GM12864 (cell line): Measurements from ENCODE around the gene MYH2.

Experiments
- DNase-seq: peaks from one replicate; pipeline ENCODE4 v3.0.0-alpha.2; 2011; ENCODE audit warnings: low read depth
- H3K4me3 ChIP-seq: 2 replicates; pipeline ENCODE4 v1.5.1; 2011; ENCODE audit warnings: mild to moderate bottlenecking, low read depth, low read length, control low read depth
- CTCF ChIP-seq: IDR thresholded peaks from 2 replicates; pipeline ENCODE4 v1.5.1; 2011; ENCODE audit warnings: low read depth, mild to moderate bottlenecking, moderate library complexity, low read length, control low read depth, inconsistent platforms; ENCODE audit errors: missing control alignments

MYH2 gene

GRCh38 chr17:10474536-10474935 is 74.9 kb downstream of the MYH2 start:
- H3K4me3 ChIP-seq: no peak overlapping the region
- no peak for TF ChIP-seq CTCF
- no peak for DNase-seq

GRCh38 chr17:10471858-10472257 is 77.6 kb downstream of the MYH2 start:
- H3K4me3 ChIP-seq: no peak overlapping the region
- DNase-seq: no peak
- no peak for TF ChIP-seq CTCF
